Heart left ventricle (tissue), 16 donors: Measurements from ENCODE around the gene YIPF7. TPM values are rescaled to one million over a fixed set of nuclear protein-coding genes. Genes with fewer than 3 reads are reported as not detected.

ENCODE experiments used
- ATAC-seq, 4 donors: fragments of 200-7000 bp; cut with Tn5 transposase; one replicate each; pipeline ENCODE4 v1.9.1; 2020 to 2022; ENCODE audit warnings: moderate library complexity in 4 of 4, mild to moderate bottlenecking in 3 of 4, moderate number of reproducible peaks in 1 of 4
- DNase-seq, 5 donors: peaks; one replicate each; pipeline ENCODE4 v3.0.0-alpha.2; 2020
- H3K27ac ChIP-seq, 12 donors: fragments of 200-600 bp; sonication (generic) in 4 of 12; one replicate each; pipeline versions ENCODE4 v1.5.0 to v1.8.0; 2016 to 2022; ENCODE audit warnings: mild to moderate bottlenecking in 2 of 12
- H3K27me3 ChIP-seq, 9 donors: fragments of 200-600 bp; sonication (generic) in 2 of 9; one replicate each; pipeline versions ENCODE4 v1.5.1 to v1.8.0; 2016 to 2022; ENCODE audit warnings: mild to moderate bottlenecking in 3 of 9
- H3K36me3 ChIP-seq, 9 donors: fragments of 200-600 bp; sonication (generic) in 2 of 9; one replicate each; pipeline versions ENCODE4 v1.5.0 to v1.8.0; 2018 to 2022; ENCODE audit warnings: mild to moderate bottlenecking in 2 of 9
- H3K4me1 ChIP-seq, 12 donors: fragments of 200-600 bp; sonication (generic) in 4 of 12; one replicate each; pipeline versions ENCODE4 v1.5.0 to v1.8.0; 2016 to 2022; ENCODE audit warnings: mild to moderate bottlenecking in 3 of 12
- H3K4me3 ChIP-seq, 12 donors: fragments of 200-600 bp; sonication (generic) in 4 of 12; one replicate each; pipeline versions ENCODE4 v1.5.0 to v1.8.0; 2017 to 2022; ENCODE audit warnings: mild to moderate bottlenecking in 9 of 12, moderate library complexity in 4 of 12
- H3K9me3 ChIP-seq, 12 donors: fragments of 200-600 bp; sonication (generic) in 4 of 12; one replicate each; pipeline versions ENCODE4 v1.5.0 to v1.8.0; 2016 to 2022; ENCODE audit warnings: mild to moderate bottlenecking in 1 of 12
- POLR2A ChIP-seq, 2 donors: fragments of 450-650 bp; IDR thresholded peaks; one replicate each; pipeline ENCODE4 v1.6.1; 2017; ENCODE audit warnings: antibody characterized with exemption in 2 of 2, mild to moderate bottlenecking in 2 of 2, moderate library complexity in 2 of 2
- WGBS, 4 donors: extraction: QIAGEN DNeasy Blood & Tissue Kit in 2 of 4; methylation state at CpG; one replicate each; pipeline versions ENCODE4 v1.1.5 to v1.1.7; 2013 to 2018; 5-methylcytosine and 5-hydroxymethylcytosine counted together
- intact Hi-C, 10 donors: fragments of 100-400 bp; cut with DNase I; formaldehyde crosslinking; loops; one replicate each; pipeline versions ENCODE4 v1.11.1 to v1.14.2; 2022
- long read RNA-seq, 3 donors: library from polyadenylated mRNA; unstranded; transcript quantifications; one replicate each; pipeline ENCODE4 v2.0.0, GENCODE V29; 2020 to 2021
- polyA plus RNA-seq, 2 donors: library from polyadenylated mRNA; stranded (reverse); fragments of 200-250 nt; gene quantifications; one replicate each; pipeline ENCODE4 v1.2.3, GENCODE V29; 2013
- total RNA-seq, 9 donors: library from RNA; depleted of rRNA in 2 of 9; stranded (reverse); fragments of >200 nt in 2 of 9; fragmentation: NEBNext Ultra II Directional in 3 of 9; extraction: Animal tissue kit (Norgen Biotek cat#: 25700) in 3 of 9; gene quantifications; one replicate each; pipeline versions ENCODE4 v1.1.0 to v1.2.4, GENCODE V29; 2016 to 2023
- TF ChIP-seq, protein P1 (sequence below), 12 donors: fragments of 200-600 bp; sonication (generic) in 4 of 12; IDR thresholded peaks; one replicate each; pipeline versions ENCODE4 v1.5.0 to v1.8.0; 2018 to 2022; ENCODE audit warnings: antibody characterized with exemption in 12 of 12, mild to moderate bottlenecking in 5 of 12
- donor health status: ischemic (EF 13 %, LVEDD 7.1; RV severe dilation, severe dysfunction).
- donor health status: healthy with polysubstance abuse.
- donor health status: DM: no; HTN: yes; CAD: no.
- donor health status: DM: no; HTN: no; CAD: no.
- donor health status: ischemic (EF 25% LVEDD 6.9; RV normal size, moderate dysfunction).
- donor health status: ischemic (EF 25% LVEDD 5.7; RV mildly dilated, moderate dysfunction).
- donor health status: healthy.
- donor health status: DM: yes; HTN: yes; CAD: no.
- donor health status: ischemic (EF 35%, LVEDD 5.7; RV mildly dilated, moderate dysfunction).
- donor health status: nonischemic (EF 11% LVEDD 7.7; RV severe dilation, severe dysfunction).
- donor health status: DM: yes; HTN: yes; CAD: no.
- donor health status: PGD.
- donor health status: ischemic (EF 29% LVEDD 5.4; RV normal size, mild dysfunction).
- donor health status: nonischemic (EF 23%, LVEDD 6.1; RV moderate dilation, normal function).

The YIPF7 gene
- total RNA-seq (1 to 10 TPM in 6 of 9 donors, under 1 TPM in 2, not detected in 1; 0.79 to 1.6 (median 1.3) TPM), polyA plus RNA-seq (under 1 TPM; 0.36 to 0.69 TPM)
- long read RNA-seq, donor 1: 0 reads
- long read RNA-seq, donor 2, partial matches to known transcripts: 0 of 1 reads
- long read RNA-seq, donor 2, other reads (novel, unspliced or antisense): 1 of 1 reads
- long read RNA-seq, donor 3: 0 reads

GRCh38 chr4:44651425-44651824, at the start of gene YIPF7:
TSS of gene YIPF7 (minus strand) at chr4:44651625. CDS start at chr4:44650100, 1,525 bp downstream.
- Histone ChIP-seq H3K9me3 (no peaks in the 10 kb centered on the region), H3K27me3 (no peaks in the 10 kb centered on the region), H3K27ac (no peak within 1 kb of the TSS), H3K36me3 (no peaks in the 10 kb centered on the region), H3K4me3 (no peak within 1 kb of the TSS), H3K4me1 (peaks cover 0 to 3% (median 0%) of the 10 kb centered on the region in 12 donors)
- intact Hi-C loops: no loop called here
- no peak for DNase-seq
- WGBS, 4 donors: 35 to 68% (median 47%) methylated on average over 1 of the region's 1 CpG
- TF ChIP-seq POLR2A (IDR thresholded peaks at IDR 0.05): no peak
- TF ChIP-seq, protein P1, sequence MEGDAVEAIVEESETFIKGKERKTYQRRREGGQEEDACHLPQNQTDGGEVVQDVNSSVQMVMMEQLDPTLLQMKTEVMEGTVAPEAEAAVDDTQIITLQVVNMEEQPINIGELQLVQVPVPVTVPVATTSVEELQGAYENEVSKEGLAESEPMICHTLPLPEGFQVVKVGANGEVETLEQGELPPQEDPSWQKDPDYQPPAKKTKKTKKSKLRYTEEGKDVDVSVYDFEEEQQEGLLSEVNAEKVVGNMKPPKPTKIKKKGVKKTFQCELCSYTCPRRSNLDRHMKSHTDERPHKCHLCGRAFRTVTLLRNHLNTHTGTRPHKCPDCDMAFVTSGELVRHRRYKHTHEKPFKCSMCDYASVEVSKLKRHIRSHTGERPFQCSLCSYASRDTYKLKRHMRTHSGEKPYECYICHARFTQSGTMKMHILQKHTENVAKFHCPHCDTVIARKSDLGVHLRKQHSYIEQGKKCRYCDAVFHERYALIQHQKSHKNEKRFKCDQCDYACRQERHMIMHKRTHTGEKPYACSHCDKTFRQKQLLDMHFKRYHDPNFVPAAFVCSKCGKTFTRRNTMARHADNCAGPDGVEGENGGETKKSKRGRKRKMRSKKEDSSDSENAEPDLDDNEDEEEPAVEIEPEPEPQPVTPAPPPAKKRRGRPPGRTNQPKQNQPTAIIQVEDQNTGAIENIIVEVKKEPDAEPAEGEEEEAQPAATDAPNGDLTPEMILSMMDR (IDR thresholded peaks at IDR 0.05): no peak
- ATAC-seq: peak in 1 of 4 donors; percentile 61

- Histone ChIP-seq H3K4me1 (no peaks in the 10 kb centered on the region), H3K9me3 (no peaks in the 10 kb centered on the region), H3K27ac (no peak overlapping the region), H3K36me3 (peaks cover 0 to 99% (median 90%) of the 10 kb centered on the region in 9 donors), H3K4me3 (no peak overlapping the region), H3K27me3 (no peaks in the 10 kb centered on the region)
- TF ChIP-seq, protein P1 (IDR thresholded peaks at IDR 0.05): no peak
- no peak for TF ChIP-seq POLR2A (IDR thresholded peaks at IDR 0.05)
- DNase-seq (no peak), ATAC-seq (no peak)
- intact Hi-C loops: no loop called here
- 81 to 92% (median 88%) methylated on average over 2 of the region's 2 CpGs for WGBS, 4 donors
Observed at GRCh38 chr4:44701037-44701436, 49.6 kb upstream of the YIPF7 start.

GRCh38 chr4:44700427-44700826, 49.0 kb upstream of the YIPF7 start:
- 95 to 100% (median 98%) methylated on average over 1 of the region's 1 CpG for WGBS, 4 donors
- Histone ChIP-seq H3K4me1 (no peaks in the 10 kb centered on the region), H3K9me3 (no peaks in the 10 kb centered on the region), H3K27me3 (no peaks in the 10 kb centered on the region), H3K4me3 (no peak overlapping the region), H3K36me3 (peaks cover 0 to 99% (median 96%) of the 10 kb centered on the region in 9 donors), H3K27ac (no peak overlapping the region)
- TF ChIP-seq, protein P1 (IDR thresholded peaks at IDR 0.05): no peak
- TF ChIP-seq POLR2A (IDR thresholded peaks at IDR 0.05): no peak
- intact Hi-C loops: no loop called here
- no peak for DNase-seq
- ATAC-seq: no peak

- 91 to 93% (median 92%) methylated on average over 1 of the region's 1 CpG for WGBS, 4 donors
- TF ChIP-seq, protein P1 (IDR thresholded peaks at IDR 0.05): no peak
- no peak for TF ChIP-seq POLR2A (IDR thresholded peaks at IDR 0.05)
- Histone ChIP-seq H3K36me3 (peaks cover 0 to 91% (median 81%) of the 10 kb centered on the region in 9 donors), H3K4me1 (peaks cover 0 to 15% (median 8%) of the 10 kb centered on the region in 12 donors), H3K27ac (no peak overlapping the region), H3K27me3 (no peaks in the 10 kb centered on the region), H3K9me3 (no peaks in the 10 kb centered on the region), H3K4me3 (no peak overlapping the region)
- no peak for ATAC-seq
- no peak for DNase-seq
- intact Hi-C loops: no loop called here
Observed at GRCh38 chr4:44684648-44685047, 33.2 kb upstream of the YIPF7 start.
